HepG2 (cell line): ENCODE measurements around the gene GMCL2. TPM values are rescaled to one million over a fixed set of nuclear protein-coding genes. Genes with fewer than 3 reads are reported as not detected.
A peak's percentile ranks its signal among the peaks of the same experiment; 100 is the strongest.

ENCODE experiments used
- BRF2 ChIP-seq: sonication (generic); formaldehyde crosslinking; IDR thresholded peaks from 2 replicates; pipeline ENCODE4 v1.8.1; 2022; ENCODE audit warnings: mild to moderate bottlenecking, missing genetic modification reagents
- ESRRA ChIP-seq: sonication (generic); formaldehyde crosslinking; IDR thresholded peaks from 2 replicates; pipeline ENCODE4 v1.5.1; 2020; ENCODE audit warnings: mild to moderate bottlenecking, low read depth, missing genetic modification reagents
- ETV6 ChIP-seq: sonication (generic); formaldehyde crosslinking; conservative IDR thresholded peaks from 2 replicates; pipeline ENCODE4 v1.4.0; 2020; ENCODE audit warnings: missing genetic modification reagents
- MAZ ChIP-seq, 2 experiments: sonication (generic) in 1 of 2; formaldehyde crosslinking in 1 of 2; IDR thresholded peaks; 2 replicates each; pipeline versions ENCODE4 v1.5.0 to v1.6.1; 2012 to 2020; ENCODE audit warnings: low read depth in 2 of 2, mild to moderate bottlenecking in 2 of 2, borderline replicate concordance in 1 of 2, improper control_type of control experiment in 1 of 2, low read length in 1 of 2, missing genetic modification reagents in 1 of 2, moderate library complexity in 1 of 2
- POLR2AphosphoS5 ChIP-seq: IDR thresholded peaks from 2 replicates; pipeline ENCODE4 v1.6.1; 2012; ENCODE audit warnings: low read depth, low read length
- SMAD9 ChIP-seq: sonication (generic); formaldehyde crosslinking; IDR thresholded peaks from 2 replicates; pipeline ENCODE4 v1.5.1; 2020; ENCODE audit warnings: mild to moderate bottlenecking, missing genetic modification reagents
- SRY ChIP-seq: sonication (generic); formaldehyde crosslinking; IDR thresholded peaks from 2 replicates; pipeline ENCODE4 v1.8.0; 2022; ENCODE audit warnings: mild to moderate bottlenecking, missing genetic modification reagents
- THAP8 ChIP-seq: sonication (generic); formaldehyde crosslinking; IDR thresholded peaks from 2 replicates; pipeline ENCODE4 v1.5.1; 2020; ENCODE audit warnings: missing genetic modification reagents, mild to moderate bottlenecking, borderline replicate concordance
- YEATS2 ChIP-seq: sonication (generic); formaldehyde crosslinking; IDR thresholded peaks from 2 replicates; pipeline ENCODE4 v1.4.0; 2020; ENCODE audit warnings: missing genetic modification reagents, borderline replicate concordance
- ZEB1 ChIP-seq: IDR thresholded peaks from 2 replicates; pipeline ENCODE4 v1.6.1; 2012; ENCODE audit warnings: mild to moderate bottlenecking, low read depth, inconsistent platforms; ENCODE audit not compliant: insufficient replicate concordance
- ZFP82 ChIP-seq: sonication (generic); formaldehyde crosslinking; IDR thresholded peaks from 2 replicates; pipeline ENCODE4 v1.5.1; 2020; ENCODE audit warnings: mild to moderate bottlenecking, missing genetic modification reagents, borderline replicate concordance
- ZFP90 ChIP-seq: sonication (generic); formaldehyde crosslinking; IDR thresholded peaks from 2 replicates; pipeline ENCODE4 v1.8.0; 2022; ENCODE audit warnings: missing genetic modification reagents, mild to moderate bottlenecking, inconsistent platforms, borderline replicate concordance
- ZNF431 ChIP-seq: sonication (generic); formaldehyde crosslinking; IDR thresholded peaks from 2 replicates; pipeline ENCODE4 v1.9.0; 2022; ENCODE audit warnings: missing genetic modification reagents, low read depth, mild to moderate bottlenecking, borderline replicate concordance
- ZNF496 ChIP-seq: sonication (generic); formaldehyde crosslinking; IDR thresholded peaks from 2 replicates; pipeline ENCODE4 v1.8.1; 2023; ENCODE audit warnings: mild to moderate bottlenecking, moderate library complexity, missing genetic modification reagents; ENCODE audit not compliant: insufficient replicate concordance
- ZSCAN9 ChIP-seq: IDR thresholded peaks from 2 replicates; pipeline ENCODE4 v1.6.1; 2016; ENCODE audit warnings: borderline replicate concordance
- polyA plus RNA-seq, 8 experiments: library from polyadenylated mRNA; depleted of rRNA in 3 of 8; stranded (reverse) in 7 of 8; unstranded in 1 of 8; fragments of >200 nt; fragmentation: Illumina TruSeq in 4 of 8; extraction: Trizol in 4 of 8; gene quantifications; 2 replicates each; pipeline versions ENCODE4 v1.2.1 to v1.2.3, GENCODE V29; 2011 to 2016; ENCODE audit warnings: low read depth in 4 of 8, missing spikeins in 1 of 8, mixed read lengths in 1 of 8; ENCODE audit not compliant: insufficient read depth in 1 of 8
- total RNA-seq, 5 experiments: library from RNA; depleted of rRNA; stranded (reverse); fragments of >200 nt; fragmentation: Illumina TruSeq; extraction: Trizol; gene quantifications; 2 replicates each; pipeline ENCODE4 v1.2.3, GENCODE V29; 2016; ENCODE audit warnings: low read depth in 1 of 5
- TF ChIP-seq, protein P1 (sequence below): sonication (generic); formaldehyde crosslinking; IDR thresholded peaks from 2 replicates; pipeline ENCODE4 v1.5.0; 2020; ENCODE audit warnings: mild to moderate bottlenecking, missing genetic modification reagents, borderline replicate concordance
- TF ChIP-seq, protein P2 (sequence below): sonication (generic); formaldehyde crosslinking; IDR thresholded peaks from 2 replicates; pipeline ENCODE4 v1.4.0; 2020; ENCODE audit warnings: missing genetic modification reagents
- TF ChIP-seq, protein P3 (sequence below): fragments of 450-650 bp; IDR thresholded peaks from 2 replicates; pipeline ENCODE4 v1.6.1; 2016

The GMCL2 gene
- total and polyA plus RNA-seq, 2 of the 13 experiments (the other 11 are each of a cell fraction or from before 2014, with no cell fraction given) = 0.03 TPM; not detected in 1

DNA sequence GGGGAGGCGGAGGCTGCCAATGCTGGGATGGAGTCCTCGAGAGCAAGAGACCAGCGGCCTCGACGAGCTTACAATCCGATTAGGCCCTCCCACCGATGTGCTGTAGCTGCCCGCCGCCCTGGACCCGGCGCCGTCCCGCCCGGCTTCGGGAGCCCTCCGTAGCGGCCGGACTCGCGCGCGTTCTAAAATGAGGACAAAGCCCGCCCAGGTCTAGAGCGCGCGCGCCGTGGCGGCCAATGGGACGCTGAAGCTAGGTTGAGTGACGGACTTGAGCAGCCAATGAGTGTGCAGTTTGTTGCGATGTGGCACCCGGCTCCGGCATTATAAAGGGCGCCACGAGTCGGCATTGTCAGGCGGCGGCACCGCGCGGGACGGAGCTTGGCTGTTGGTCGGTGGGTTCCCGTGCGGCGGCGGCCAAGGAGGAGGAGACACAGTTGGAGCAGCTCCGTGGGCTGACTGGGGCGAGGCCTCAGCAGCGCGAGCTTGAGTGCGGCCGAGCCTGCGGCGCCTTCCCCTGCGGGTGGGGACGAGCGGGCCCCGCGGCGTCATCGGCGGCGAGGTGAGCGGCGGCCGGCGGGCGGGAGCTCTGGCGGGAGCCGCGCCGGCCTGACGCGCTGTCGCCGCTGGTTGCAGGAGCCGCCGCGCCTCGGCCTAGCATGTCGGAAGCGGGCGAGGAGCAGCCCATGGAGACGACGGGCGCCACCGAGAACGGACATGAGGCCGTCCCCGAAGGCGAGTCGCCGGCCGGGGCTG, 17.2 kb upstream of the GMCL2 start, which contains the start of gene HNRNPAB (continued):
- TF ChIP-seq, protein P1, sequence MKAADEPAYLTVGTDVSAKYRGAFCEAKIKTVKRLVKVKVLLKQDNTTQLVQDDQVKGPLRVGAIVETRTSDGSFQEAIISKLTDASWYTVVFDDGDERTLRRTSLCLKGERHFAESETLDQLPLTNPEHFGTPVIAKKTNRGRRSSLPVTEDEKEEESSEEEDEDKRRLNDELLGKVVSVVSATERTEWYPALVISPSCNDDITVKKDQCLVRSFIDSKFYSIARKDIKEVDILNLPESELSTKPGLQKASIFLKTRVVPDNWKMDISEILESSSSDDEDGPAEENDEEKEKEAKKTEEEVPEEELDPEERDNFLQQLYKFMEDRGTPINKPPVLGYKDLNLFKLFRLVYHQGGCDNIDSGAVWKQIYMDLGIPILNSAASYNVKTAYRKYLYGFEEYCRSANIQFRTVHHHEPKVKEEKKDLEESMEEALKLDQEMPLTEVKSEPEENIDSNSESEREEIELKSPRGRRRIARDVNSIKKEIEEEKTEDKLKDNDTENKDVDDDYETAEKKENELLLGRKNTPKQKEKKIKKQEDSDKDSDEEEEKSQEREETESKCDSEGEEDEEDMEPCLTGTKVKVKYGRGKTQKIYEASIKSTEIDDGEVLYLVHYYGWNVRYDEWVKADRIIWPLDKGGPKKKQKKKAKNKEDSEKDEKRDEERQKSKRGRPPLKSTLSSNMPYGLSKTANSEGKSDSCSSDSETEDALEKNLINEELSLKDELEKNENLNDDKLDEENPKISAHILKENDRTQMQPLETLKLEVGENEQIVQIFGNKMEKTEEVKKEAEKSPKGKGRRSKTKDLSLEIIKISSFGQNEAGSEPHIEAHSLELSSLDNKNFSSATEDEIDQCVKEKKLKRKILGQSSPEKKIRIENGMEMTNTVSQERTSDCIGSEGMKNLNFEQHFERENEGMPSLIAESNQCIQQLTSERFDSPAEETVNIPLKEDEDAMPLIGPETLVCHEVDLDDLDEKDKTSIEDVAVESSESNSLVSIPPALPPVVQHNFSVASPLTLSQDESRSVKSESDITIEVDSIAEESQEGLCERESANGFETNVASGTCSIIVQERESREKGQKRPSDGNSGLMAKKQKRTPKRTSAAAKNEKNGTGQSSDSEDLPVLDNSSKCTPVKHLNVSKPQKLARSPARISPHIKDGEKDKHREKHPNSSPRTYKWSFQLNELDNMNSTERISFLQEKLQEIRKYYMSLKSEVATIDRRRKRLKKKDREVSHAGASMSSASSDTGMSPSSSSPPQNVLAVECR (CRISPR knock-in tag) = peak; percentile 97
- TF ChIP-seq, protein P2, sequence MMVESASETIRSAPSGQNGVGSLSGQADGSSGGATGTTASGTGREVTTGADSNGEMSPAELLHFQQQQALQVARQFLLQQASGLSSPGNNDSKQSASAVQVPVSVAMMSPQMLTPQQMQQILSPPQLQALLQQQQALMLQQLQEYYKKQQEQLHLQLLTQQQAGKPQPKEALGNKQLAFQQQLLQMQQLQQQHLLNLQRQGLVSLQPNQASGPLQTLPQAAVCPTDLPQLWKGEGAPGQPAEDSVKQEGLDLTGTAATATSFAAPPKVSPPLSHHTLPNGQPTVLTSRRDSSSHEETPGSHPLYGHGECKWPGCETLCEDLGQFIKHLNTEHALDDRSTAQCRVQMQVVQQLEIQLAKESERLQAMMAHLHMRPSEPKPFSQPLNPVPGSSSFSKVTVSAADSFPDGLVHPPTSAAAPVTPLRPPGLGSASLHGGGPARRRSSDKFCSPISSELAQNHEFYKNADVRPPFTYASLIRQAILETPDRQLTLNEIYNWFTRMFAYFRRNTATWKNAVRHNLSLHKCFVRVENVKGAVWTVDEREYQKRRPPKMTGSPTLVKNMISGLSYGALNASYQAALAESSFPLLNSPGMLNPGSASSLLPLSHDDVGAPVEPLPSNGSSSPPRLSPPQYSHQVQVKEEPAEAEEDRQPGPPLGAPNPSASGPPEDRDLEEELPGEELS (CRISPR knock-in tag) = no peak
- TF ChIP-seq MAZ (IDR thresholded peaks at IDR 0.05; ENCODE audit: borderline replicate concordance, low read depth, low read length) (no peak), MAZ (CRISPR knock-in tag; IDR thresholded peaks at IDR 0.05; ENCODE audit: low read depth) (peak; percentile 57), ZNF496 (no peak), BRF2 (CRISPR knock-in tag) (peak; percentile 86), SRY (CRISPR knock-in tag) (no peak), ESRRA (CRISPR knock-in tag) (peak; percentile 55; the same call in 1 of the 2 replicates), THAP8 (CRISPR knock-in tag) (no peak), POLR2AphosphoS5 (peak; percentile 99), ZSCAN9 (CRISPR knock-in tag) (peak; percentile 59), SMAD9 (CRISPR knock-in tag) (no peak), ZFP82 (peak; percentile 41; the same call in 1 of the 2 replicates), ZFP90 (CRISPR knock-in tag) (peak; percentile 94), ETV6 (CRISPR knock-in tag) (peak; percentile 22; the same call in 1 of the 2 replicates), YEATS2 (CRISPR knock-in tag) (peak; percentile 86), ZNF431 (CRISPR knock-in tag) (0 out of 2 replicates have a peak, but pooled peaks have one; percentile 60), ZEB1 (no peak)
- TF ChIP-seq, protein P3, sequence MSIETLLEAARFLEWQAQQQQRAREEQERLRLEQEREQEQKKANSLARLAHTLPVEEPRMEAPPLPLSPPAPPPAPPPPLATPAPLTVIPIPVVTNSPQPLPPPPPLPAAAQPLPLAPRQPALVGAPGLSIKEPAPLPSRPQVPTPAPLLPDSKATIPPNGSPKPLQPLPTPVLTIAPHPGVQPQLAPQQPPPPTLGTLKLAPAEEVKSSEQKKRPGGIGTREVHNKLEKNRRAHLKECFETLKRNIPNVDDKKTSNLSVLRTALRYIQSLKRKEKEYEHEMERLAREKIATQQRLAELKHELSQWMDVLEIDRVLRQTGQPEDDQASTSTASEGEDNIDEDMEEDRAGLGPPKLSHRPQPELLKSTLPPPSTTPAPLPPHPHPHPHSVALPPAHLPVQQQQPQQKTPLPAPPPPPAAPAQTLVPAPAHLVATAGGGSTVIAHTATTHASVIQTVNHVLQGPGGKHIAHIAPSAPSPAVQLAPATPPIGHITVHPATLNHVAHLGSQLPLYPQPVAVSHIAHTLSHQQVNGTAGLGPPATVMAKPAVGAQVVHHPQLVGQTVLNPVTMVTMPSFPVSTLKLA = peak; percentile 50
